CD4-positive, alpha-beta T cell treated with Interferon gamma for 1 hour (primary cell): ENCODE results near the gene C5orf46.

Source experiments
- DNase-seq: peaks from one replicate; pipeline ENCODE4 v3.0.0-alpha.2; 2020

C5orf46 gene

GRCh38 chr5:147857302-147858129 lies 48.8 kb downstream of the C5orf46 start:
- peak; percentile 4 for DNase-seq

GRCh38 chr5:147856801-147857200 lies 49.5 kb downstream of the C5orf46 start:
- DNase-seq, result no peak

GRCh38 chr5:147855774-147856069 lies 50.6 kb downstream of the C5orf46 start:
- DNase-seq, result no peak

- no peak for DNase-seq
Observed at GRCh38 chr5:147854894-147855773, 51.2 kb downstream of the C5orf46 start.

GRCh38 chr5:147854331-147854730 lies 52.0 kb downstream of the C5orf46 start:
- no peak for DNase-seq

- DNase-seq, result no peak
Observed at GRCh38 chr5:147853372-147853987, 52.9 kb downstream of the C5orf46 start.

- DNase-seq, result no peak
Observed at GRCh38 chr5:147852365-147852764, 54.0 kb downstream of the C5orf46 start.

- DNase-seq, result no peak
Observed at GRCh38 chr5:147851578-147851977, 54.8 kb downstream of the C5orf46 start.

GRCh38 chr5:147849226-147849625 lies 57.1 kb downstream of the C5orf46 start:
- DNase-seq, result no peak

- no peak for DNase-seq
Observed at GRCh38 chr5:147845618-147846017, 60.7 kb downstream of the C5orf46 start.

GRCh38 chr5:147844846-147845245 lies 61.5 kb downstream of the C5orf46 start:
- no peak for DNase-seq

GRCh38 chr5:147842869-147843268 lies 63.5 kb downstream of the C5orf46 start:
- DNase-seq, result no peak
